Tongue (tissue), 3 donors: ENCODE data around the gene TRIM49. TPM values are rescaled to one million over a fixed set of nuclear protein-coding genes. Genes with fewer than 3 reads are reported as not detected.
"Not testable (repeated sequence)": the region's sequence is repeated elsewhere in the genome, so short reads cannot be mapped to it uniquely, and the experiment has no call there.

Experiments
- DNase-seq: peaks from one replicate; pipeline ENCODE4 v3.0.0-alpha.2; 2015
- small RNA-seq: library from RNA; depleted of rRNA; stranded (forward); fragments of <200 nt; gene quantifications from one replicate; pipeline ENCODE3, GENCODE V24; 2014; ENCODE audit warnings: low replicate concordance
- total RNA-seq: library from RNA; depleted of rRNA; stranded (reverse); fragments of >200 nt; gene quantifications from one replicate; pipeline ENCODE4 v1.2.3, GENCODE V29; 2014

TRIM49 gene, protein sequence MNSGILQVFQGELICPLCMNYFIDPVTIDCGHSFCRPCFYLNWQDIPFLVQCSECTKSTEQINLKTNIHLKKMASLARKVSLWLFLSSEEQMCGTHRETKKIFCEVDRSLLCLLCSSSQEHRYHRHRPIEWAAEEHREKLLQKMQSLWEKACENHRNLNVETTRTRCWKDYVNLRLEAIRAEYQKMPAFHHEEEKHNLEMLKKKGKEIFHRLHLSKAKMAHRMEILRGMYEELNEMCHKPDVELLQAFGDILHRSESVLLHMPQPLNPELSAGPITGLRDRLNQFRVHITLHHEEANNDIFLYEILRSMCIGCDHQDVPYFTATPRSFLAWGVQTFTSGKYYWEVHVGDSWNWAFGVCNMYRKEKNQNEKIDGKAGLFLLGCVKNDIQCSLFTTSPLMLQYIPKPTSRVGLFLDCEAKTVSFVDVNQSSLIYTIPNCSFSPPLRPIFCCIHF
- not detected for total RNA-seq

DNA sequence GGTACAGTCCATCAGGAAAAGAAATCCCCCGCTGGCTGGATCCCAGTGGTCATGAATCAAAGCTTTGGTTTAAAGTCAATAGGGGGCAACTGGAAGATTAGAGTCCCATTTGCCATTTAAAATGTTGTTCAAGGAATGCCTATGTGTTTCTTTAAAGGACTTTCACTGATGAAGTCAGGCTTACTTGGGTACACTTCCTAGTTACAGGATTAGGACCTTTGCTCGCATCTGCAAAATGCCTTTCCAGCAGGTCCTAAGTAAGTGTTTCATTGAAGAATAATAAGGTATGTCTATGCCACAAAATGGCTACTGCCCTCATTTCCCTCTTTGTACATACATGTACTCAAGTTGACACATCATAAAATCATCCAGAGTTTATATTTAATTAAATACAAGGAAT lies at the start of gene TRIM49:
Gene TRIM49 (minus strand): TSS at position 101 of the 400 bp plus-strand sequence. CDS start 4,106 bp downstream, outside the sequence.
- DNase-seq, result not testable (repeated sequence)

DNA sequence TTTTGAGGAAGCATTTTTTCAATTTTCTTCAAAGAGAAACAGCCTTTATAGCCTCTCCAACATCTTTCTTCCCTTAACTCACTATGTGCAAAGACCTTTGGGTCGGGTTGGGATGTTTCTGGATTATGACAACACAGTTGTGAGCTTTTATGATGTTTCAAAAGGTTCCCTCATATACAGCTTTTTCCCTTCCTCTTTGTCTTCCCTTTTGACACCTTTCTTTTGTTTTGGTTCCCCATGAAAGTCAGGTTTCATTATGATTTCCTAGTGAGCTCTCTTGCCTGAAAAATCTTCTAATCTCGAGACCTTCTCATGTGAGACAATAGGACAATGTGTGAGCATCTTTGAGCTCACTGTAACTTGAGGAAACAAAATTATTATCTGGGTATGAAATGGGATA lies 18.3 kb upstream of the TRIM49 start:
- DNase-seq, result not testable (repeated sequence)

DNA sequence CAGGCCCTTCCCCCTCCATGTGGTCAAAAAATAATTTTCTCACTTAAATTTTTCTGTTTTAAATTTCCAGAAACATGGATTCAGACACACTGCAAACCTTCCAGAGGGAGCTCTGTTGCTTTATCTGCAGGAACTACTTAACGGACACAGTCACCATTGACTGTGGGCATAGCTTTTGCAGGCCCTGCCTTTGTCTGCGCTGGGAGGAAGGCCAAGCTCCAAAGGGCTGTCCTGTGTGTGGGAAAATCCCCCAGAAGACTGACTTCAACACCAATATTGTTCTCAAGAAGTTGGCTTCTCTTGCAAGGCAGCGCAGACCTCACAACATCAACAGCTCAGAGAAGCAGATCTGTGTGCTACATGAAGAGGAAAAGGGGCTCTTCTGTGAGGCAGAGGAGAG lies 11.6 kb upstream of the TRIM49 start:
- not testable (repeated sequence) for DNase-seq

DNA sequence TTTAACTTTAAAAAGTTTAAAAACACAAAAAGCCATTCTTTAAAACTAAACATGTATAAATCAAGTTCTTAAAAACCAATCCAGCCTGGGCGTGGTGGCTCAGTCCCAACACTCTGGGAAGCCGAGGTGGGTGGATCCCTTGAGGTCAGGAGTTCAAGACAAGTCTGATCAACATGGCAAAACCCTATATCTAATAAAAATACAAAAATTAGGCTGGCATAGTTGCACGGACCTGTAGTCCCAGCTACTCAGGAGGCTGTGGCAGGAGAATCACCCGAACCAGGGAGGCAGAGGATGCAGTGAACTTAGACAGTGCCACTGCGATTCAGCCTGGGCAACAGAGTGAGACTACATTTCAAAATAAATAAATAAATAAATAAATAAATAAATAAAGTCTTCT lies 5.2 kb upstream of the TRIM49 start:
- DNase-seq, result not testable (repeated sequence)

DNA sequence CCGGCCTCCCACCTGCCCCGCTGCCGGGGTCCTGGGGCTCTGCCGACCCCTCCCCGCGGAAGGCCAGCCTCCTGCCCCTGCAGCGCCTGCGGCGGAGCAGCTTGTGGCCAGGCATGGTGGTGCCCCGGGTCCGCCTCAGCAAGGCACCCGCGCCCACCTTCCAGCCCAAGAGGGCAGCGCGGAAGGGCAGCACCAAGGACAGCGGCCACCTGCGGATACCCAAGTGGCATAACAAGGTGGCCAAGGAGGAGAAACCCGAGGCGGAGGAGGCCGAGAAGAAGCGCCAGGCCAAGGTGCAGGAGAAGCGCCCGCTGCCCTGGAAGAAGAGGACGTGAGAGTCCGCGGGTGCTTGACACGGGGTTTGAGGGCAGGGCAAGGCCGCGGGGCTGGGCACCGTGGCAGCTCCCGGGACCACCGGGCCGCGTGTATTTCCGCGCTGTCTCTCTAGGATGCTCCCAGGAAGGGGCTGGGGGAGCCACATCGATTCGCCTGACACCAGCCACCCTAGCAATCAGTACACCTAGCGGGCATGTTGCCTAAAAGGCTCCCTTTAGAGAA lies 20.8 kb downstream of the TRIM49 start:
- DNase-seq, result not testable (repeated sequence)

DNA sequence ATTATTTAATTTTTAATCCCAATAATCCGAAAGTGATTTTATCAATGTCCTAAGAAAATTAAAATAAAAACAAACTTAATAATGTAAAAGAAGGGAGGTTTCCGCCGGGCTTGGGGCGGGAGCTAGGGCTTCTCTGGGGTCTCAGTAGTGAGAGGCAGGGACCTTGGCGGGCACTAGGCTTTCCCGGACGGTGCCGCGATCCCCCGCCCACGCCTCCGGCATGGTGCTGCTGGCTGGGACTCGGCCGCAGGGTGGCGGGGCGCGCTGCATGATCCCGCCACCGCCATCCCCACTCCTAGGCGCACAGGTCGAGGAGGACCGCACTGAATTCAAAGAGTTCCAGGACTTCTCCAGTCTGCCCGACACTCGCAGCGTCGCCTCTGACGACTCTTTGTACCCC lies 22.6 kb downstream of the TRIM49 start:
- not testable (repeated sequence) for DNase-seq

DNA sequence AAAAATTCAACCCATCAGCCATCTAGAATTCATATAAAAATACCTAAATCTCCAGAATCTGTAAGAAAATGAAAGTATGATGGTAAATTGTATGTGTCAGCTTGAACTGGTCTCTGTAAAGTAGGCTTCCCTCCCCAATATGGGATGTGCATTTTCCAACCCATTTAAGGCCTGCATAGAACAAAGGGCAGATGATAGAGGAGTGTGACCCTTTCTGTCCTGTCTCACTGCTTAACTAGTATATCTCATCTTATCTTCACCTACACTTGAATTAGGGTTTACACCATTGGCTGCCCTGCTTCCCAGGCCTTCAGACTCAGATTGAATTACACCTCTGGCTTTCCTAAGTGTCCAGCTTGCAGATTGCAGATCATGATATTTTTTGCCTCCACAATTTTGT lies 57.6 kb downstream of the TRIM49 start:
- not testable (repeated sequence) for DNase-seq

Small RNA genes within 50 kb of the gene (small RNA-seq; reads per million reads assigned to genes)
- gene AP003122.3, result not detected

Other genes starting within 250 kb of the TRIM49 start
- not detected for gene TRIM77, start 98.3 kb downstream of the TRIM49 start, total RNA-seq
- not detected for gene TRIM64B, start 69.9 kb upstream of the TRIM49 start, total RNA-seq
- not detected for gene TRIM49D1, start 113.7 kb upstream of the TRIM49 start, total RNA-seq
- gene TRIM49D2, start 115.5 kb upstream of the TRIM49 start, total RNA-seq, result not detected
- not detected for gene TRIM64, start 157.5 kb upstream of the TRIM49 start, total RNA-seq
- not detected for gene TRIM49C, start 222.5 kb upstream of the TRIM49 start, total RNA-seq